ENCODE measurements around the gene TENM4. TPM values are rescaled to one million over a fixed set of nuclear protein-coding genes. Genes with fewer than 3 reads are reported as not detected.

Gene TENM4
- total RNA-seq, 1 donor from 2014 or later, result 5.1 TPM

DNA sequence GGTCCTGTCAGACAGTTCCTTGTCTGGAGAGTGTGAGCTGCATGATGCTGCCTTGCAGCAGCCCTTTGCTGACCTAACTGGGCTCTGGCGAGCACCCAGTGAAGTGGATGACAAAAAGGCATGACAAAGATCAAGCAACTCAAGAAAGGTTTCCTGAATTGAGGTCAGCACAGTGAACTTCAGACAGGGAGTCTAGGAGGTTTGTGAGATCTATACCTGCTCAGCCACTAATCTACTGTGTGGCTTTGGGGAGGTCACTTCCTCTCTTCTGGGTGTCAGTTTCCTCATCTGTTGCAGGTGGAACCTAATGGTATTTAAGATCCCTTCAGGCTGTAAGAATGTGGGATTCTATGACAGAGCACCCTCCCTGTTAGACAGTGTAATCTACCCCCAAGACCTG is 652.3 kb downstream of the TENM4 start:
- no peaks in the 10 kb centered on the region for H3K27me3 ChIP-seq
- H3K36me3 Mint-ChIP-seq, result peaks cover 45% of the 10 kb centered on the region
- no peak overlapping the region for H3K4me3 ChIP-seq
- no peak overlapping the region for H3K27ac ChIP-seq
- TF ChIP-seq, protein P1, sequence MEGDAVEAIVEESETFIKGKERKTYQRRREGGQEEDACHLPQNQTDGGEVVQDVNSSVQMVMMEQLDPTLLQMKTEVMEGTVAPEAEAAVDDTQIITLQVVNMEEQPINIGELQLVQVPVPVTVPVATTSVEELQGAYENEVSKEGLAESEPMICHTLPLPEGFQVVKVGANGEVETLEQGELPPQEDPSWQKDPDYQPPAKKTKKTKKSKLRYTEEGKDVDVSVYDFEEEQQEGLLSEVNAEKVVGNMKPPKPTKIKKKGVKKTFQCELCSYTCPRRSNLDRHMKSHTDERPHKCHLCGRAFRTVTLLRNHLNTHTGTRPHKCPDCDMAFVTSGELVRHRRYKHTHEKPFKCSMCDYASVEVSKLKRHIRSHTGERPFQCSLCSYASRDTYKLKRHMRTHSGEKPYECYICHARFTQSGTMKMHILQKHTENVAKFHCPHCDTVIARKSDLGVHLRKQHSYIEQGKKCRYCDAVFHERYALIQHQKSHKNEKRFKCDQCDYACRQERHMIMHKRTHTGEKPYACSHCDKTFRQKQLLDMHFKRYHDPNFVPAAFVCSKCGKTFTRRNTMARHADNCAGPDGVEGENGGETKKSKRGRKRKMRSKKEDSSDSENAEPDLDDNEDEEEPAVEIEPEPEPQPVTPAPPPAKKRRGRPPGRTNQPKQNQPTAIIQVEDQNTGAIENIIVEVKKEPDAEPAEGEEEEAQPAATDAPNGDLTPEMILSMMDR (IDR thresholded peaks at IDR 0.05), result no peak
- TF ChIP-seq EZH2phosphoT487 (IDR thresholded peaks at IDR 0.05) (no peak), EZH2 (IDR thresholded peaks at IDR 0.05) (no peak)
- no peaks in the 10 kb centered on the region for H3K79me2 ChIP-seq (ENCODE audit: low read depth)
- peaks cover 5% of the 10 kb centered on the region for H3K27me3 Mint-ChIP-seq (ENCODE audit: insufficient read depth, low read depth)
- no peaks in the 10 kb centered on the region for H3K9me3 ChIP-seq (ENCODE audit: low read depth)
- H3K27ac Mint-ChIP-seq, result no peak overlapping the region
- no peak overlapping the region for H3K4me2 ChIP-seq
- H3K36me3 ChIP-seq, result no peaks in the 10 kb centered on the region
- H3F3A ChIP-seq (ENCODE audit: low read depth), result no peaks in the 10 kb centered on the region
- DNase-seq (ENCODE audit: low spot score), result no peak
- no peak overlapping the region for H3K4me3 Mint-ChIP-seq
- H3K9ac ChIP-seq, result no peak overlapping the region
- H3K4me1 ChIP-seq, result peaks cover 30% of the 10 kb centered on the region
- H3K9me3 Mint-ChIP-seq, result no peaks in the 10 kb centered on the region
- H4K20me1 ChIP-seq (ENCODE audit: low read depth), result no peaks in the 10 kb centered on the region
- H3K4me1 Mint-ChIP-seq, result peaks cover 30% of the 10 kb centered on the region
- no peak overlapping the region for H2AFZ ChIP-seq (replicated peaks)

DNA sequence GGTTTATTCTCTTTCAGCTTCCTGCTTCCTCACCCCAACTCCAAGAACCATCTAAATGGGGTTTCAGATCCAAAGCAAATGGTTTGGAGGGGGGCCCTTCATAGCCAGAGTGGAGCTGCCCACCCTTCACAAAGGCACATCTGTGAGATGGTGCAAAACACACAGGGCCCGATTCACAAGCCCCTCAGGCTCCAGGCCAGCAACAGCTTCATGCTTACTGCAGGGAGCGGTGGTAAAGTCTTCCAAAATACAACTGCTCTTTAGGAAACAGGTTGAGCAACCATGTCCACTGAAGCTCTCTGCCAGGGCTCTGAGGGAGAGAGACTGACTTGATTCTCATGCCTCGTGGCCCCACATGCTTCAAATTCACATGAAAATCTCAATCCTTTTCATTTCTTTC is 653.1 kb downstream of the TENM4 start:
- no peaks in the 10 kb centered on the region for H3F3A ChIP-seq (ENCODE audit: low read depth)
- Mint-ChIP-seq H3K4me3 (no peak overlapping the region), H3K36me3 (peaks cover 47% of the 10 kb centered on the region), H3K4me1 (peaks cover 21% of the 10 kb centered on the region), H3K9me3 (no peaks in the 10 kb centered on the region), H3K27me3 (ENCODE audit: insufficient read depth, low read depth) (peaks cover 5% of the 10 kb centered on the region), H3K27ac (no peak overlapping the region)
- no peaks in the 10 kb centered on the region for H3K9me3 ChIP-seq (ENCODE audit: low read depth)
- no peak for TF ChIP-seq EZH2 (IDR thresholded peaks at IDR 0.05)
- TF ChIP-seq, protein P1 (IDR thresholded peaks at IDR 0.05), result no peak
- TF ChIP-seq EZH2phosphoT487 (IDR thresholded peaks at IDR 0.05), result no peak
- H3K4me1 ChIP-seq, result peaks cover 22% of the 10 kb centered on the region
- H3K79me2 ChIP-seq (ENCODE audit: low read depth), result no peaks in the 10 kb centered on the region
- H3K9ac ChIP-seq, result no peak overlapping the region
- no peak overlapping the region for H3K4me2 ChIP-seq
- no peak overlapping the region for H3K4me3 ChIP-seq
- no peaks in the 10 kb centered on the region for H3K27me3 ChIP-seq
- no peak overlapping the region for H3K27ac ChIP-seq
- no peak overlapping the region for H2AFZ ChIP-seq (replicated peaks)
- no peaks in the 10 kb centered on the region for H4K20me1 ChIP-seq (ENCODE audit: low read depth)
- H3K36me3 ChIP-seq, result no peaks in the 10 kb centered on the region
- no peak for DNase-seq (ENCODE audit: low spot score)

DNA sequence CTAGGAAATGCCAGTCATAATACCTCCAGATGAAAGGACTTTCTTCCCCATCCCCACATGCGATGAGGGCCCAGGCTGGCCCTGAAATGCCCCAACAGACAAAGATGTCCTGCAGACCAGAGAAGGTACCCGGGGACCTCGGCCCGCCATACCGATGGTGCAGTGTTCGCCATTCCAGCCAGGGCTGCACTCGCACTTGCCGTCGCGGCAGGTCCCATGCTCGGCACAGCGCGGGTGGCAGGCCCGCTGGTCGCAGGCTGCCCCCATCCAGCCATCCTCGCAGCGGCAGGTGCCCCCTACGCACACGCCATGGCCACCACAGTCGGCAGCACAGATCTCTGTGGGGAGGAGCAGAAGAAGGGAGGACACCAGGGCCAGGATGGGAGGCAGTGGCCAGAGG is 654.1 kb downstream of the TENM4 start:
- no peak for DNase-seq (ENCODE audit: low spot score)
- Histone ChIP-seq H4K20me1 (ENCODE audit: low read depth) (no peaks in the 10 kb centered on the region), H2AFZ (replicated peaks) (no peak overlapping the region), H3K4me3 (no peak overlapping the region), H3K4me1 (peaks cover 19% of the 10 kb centered on the region), H3K9me3 (ENCODE audit: low read depth) (no peaks in the 10 kb centered on the region), H3K27ac (no peak overlapping the region), H3F3A (ENCODE audit: low read depth) (no peaks in the 10 kb centered on the region), H3K4me2 (no peak overlapping the region), H3K9ac (no peak overlapping the region), H3K36me3 (no peaks in the 10 kb centered on the region), H3K27me3 (no peaks in the 10 kb centered on the region), H3K79me2 (ENCODE audit: low read depth) (no peaks in the 10 kb centered on the region)
- H3K36me3 Mint-ChIP-seq, result peaks cover 41% of the 10 kb centered on the region
- H3K27ac Mint-ChIP-seq, result no peak overlapping the region
- no peaks in the 10 kb centered on the region for H3K9me3 Mint-ChIP-seq
- H3K27me3 Mint-ChIP-seq (ENCODE audit: insufficient read depth, low read depth), result peaks cover 5% of the 10 kb centered on the region
- H3K4me1 Mint-ChIP-seq, result peaks cover 16% of the 10 kb centered on the region
- H3K4me3 Mint-ChIP-seq, result no peak overlapping the region
- TF ChIP-seq, protein P1 (IDR thresholded peaks at IDR 0.05), result no peak
- TF ChIP-seq EZH2 (IDR thresholded peaks at IDR 0.05) (no peak), EZH2phosphoT487 (IDR thresholded peaks at IDR 0.05) (no peak)

Data from neural progenitor cell (in vitro differentiated cells).